Brain pericyte (primary cell): ENCODE data around the gene DPP6.

Source experiments
- DNase-seq: peaks from one replicate; pipeline ENCODE4 v3.0.0-alpha.2; 2012; ENCODE audit warnings: low read depth, low spot score

DPP6 gene

DNA sequence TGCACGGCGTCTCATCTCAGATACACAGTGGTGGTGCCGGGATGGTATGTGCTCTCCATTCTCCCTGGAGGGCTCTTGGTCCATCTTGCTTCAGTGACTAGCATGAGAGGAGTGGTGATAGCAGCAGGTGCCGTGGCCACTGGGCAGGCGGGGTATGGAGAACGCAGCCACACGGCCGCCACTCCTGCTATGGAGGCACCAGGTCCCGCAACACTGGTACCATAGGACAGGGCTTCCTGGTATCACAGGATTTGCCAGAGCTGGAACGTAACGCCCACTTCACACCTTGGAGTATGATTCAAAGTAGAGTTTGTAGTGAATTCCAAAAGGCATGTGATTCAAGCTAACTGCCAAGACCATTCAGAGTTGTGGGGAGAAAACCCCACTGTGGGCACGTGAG lies 284.1 kb downstream of the DPP6 start:
- DNase-seq: no peak

DNA sequence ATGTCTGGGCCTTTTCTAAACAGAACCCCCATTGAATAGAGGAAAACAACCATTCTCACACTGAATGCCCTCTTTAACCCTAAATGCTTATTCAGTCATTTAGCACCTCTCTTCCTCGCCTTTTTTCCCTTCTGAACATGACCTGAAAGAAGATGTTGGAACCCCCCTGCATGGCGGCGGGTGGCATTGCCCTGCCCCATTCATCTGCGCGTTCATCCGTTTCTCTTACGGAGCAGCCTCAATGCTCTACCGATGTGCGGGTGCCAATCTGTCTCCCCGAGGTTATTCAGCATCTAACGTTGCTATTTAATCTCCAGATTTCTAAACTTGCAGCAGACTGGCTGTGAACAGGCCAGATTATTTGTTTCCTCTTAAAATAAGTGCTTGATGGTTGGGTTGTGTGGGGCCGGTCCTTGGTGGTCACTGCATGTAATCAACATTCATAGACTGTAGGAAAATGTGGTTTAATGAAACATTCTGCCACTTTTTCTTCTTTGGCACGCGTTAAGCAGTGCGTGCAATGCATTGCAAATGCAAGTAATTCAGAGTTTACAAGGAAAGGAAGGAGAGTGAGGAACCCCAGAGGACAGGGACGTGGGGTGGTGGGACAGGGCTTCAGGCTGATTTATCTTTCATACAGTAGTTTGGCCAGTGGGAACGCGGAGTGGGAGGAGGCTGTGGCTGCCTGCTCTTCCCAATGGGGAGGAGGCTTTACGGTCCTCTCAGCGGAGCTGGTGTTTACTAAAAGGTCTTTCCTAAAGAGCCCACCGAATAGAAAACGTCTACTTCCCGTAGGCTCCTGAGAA lies 286.7 kb downstream of the DPP6 start:
- no peak for DNase-seq

DNA sequence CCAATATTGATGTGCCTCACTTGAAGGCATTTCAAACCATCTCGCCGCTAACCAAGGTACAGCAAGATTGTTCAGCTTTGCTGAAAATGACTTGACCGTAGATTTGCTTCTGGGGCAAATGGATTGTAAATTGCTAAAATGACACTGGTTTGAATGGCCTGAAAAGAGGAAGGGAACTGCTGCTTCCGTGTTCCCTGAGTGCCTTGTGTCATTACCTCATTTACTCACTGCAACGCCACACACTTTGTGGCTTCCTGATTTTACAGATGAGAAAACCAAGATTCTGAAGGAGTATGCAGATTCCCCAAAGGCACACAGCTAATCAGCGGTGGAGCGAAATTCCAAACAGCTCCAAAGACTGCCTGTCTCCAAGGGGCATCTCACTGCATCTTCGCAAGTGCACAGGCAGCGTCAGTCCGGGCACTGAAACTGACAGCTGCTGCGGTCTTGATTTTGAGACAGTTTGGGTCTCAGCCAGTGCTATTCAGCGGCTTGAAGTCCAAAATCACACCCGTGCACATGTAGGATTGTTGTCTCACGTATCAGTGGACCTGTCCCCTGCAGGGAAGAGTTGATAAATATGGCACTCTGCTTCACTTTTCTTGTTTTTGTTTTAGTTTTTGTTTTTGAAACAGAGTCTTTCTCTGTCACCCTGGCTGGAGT lies 290.9 kb downstream of the DPP6 start:
- DNase-seq: no peak

DNA sequence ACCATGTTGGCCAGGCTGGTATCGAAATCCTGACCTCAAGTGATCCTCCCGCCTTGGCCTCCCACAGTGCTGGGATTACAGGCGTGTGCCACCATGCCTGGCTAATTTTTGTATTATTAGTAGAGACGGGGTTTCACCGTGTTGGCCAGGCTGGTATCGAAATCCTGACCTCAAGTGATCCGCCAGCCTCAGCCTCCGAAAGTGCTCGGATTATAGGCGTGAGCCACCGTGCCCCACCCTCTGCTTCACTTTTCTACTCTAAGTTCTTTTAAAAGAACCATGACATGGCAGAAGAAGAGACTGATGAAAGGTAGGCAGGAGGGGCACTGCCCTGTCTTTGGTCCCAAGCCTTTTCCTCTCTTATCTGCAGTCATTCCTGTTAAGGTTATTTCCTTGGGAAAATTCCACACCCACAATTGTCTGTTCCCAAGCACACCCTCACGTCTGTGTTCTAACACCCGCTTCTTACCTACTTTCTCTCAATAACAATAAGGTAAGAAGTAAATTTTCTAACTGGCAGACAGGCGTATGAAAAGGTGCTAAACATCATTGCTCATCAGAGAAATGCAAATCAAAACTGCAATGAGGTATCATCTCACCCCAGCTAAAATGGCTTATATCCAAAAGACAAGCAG lies 291.7 kb downstream of the DPP6 start:
- DNase-seq: no peak

DNA sequence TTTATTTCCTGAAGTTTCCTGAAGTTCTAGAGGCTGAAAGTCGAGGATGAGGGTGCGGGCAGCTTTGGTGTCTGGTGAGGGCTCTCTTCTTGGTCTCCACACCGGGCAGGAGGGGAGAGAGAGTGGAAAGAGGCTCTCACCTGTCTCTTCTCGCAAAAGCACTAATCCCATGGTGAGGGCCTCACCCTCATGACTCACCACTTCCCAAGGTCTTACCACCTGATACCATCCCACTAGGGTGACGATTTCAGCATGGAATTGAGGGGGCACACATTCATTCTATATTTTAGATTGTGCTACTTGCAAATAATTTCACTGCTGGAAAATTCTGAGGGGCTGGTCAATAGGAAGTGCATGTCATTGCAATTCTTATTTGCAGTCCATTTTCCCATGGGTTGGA lies 292.9 kb downstream of the DPP6 start:
- no peak for DNase-seq

- DNase-seq: no peak
Observed at GRCh38 chr7:154347700-154348266, 295.6 kb downstream of the DPP6 start.

GRCh38 chr7:154350892-154351291 lies 298.7 kb downstream of the DPP6 start:
- DNase-seq: no peak

DNA sequence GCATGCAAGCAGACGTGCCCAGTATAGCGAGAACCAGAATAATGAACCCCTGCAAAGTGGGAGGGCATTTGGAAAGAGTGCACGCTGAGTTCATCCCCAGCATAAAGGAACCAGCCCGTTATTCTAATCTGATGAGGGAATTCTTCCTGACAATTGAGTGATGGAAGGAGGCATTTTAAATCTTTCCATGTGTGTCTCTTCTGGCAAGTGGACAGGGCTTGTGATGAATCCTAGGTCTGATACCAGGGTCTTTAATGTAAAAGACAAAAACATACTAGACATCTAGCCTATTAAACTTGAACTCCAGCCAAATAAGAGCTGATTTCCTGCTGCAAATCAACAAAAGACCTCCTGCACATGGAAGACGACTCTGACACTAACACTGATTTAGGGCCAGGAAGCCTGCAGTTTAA lies 301.2 kb downstream of the DPP6 start:
- DNase-seq: no peak

DNA sequence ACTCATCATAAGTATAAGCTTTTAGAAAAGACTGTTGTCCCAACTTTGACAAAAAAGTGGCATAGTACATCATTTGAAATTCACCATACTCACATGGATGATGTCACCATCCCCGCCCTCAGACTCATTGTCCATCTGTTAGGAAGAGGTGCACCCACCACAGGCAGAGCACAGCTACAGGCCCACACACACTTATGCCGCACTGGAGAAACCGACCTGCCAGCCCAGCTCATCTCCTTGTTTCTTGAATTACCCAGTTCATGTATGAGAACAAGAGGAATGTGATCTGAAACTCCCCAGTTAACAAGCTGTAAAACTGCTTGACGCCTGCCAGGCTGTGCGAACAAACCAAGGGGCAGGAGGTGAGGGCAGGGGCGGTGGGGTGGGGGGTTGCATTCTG lies 312.0 kb downstream of the DPP6 start:
- no peak for DNase-seq

DNA sequence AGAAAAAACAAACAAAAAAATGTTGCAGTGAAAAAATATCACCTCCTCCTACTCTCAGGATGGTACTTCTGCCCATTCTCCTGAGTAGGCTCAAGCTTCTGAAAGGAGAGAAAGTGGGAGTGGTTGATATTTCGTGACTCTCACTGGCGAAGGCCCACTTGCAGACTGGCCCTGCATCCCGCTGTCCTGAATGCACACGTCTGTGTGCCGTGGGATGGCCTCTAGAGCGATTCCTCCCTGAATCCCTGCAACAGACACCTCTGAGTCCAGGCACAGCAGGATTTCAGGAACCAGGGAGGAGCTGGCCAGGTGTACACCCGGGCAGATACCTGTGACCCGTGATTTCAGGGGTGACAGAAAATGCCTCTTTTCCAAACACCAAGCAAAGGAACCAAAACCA lies 319.2 kb downstream of the DPP6 start:
- no peak for DNase-seq

DNA sequence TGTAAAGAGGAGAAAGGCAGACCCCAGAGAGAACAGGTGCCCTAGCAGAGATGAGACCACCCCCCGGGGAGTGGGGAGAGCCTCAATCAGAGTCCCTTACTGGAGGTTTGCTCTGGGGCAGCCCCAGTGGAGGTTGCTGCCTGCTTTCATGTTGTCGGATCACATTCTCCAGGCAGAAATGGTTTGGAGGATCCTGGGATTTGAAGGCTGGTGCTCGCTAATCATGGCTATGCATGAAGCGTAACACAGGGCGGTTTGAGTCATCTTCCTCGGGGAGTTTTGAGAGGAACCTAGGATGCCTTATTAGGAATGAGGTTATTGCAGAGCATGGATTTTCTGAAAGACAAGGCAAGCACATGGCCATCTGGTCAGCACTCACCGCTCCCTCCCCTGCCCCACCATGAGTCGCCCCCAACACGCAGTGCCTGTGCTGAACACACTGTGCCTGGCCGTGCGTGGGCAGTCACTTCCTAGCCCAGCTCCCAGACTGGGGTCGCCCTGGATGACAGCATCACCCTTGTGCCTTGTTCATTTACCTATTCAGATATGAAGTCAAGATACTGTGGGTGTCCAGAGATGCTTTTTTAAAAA lies 319.9 kb downstream of the DPP6 start:
- DNase-seq: no peak

DNA sequence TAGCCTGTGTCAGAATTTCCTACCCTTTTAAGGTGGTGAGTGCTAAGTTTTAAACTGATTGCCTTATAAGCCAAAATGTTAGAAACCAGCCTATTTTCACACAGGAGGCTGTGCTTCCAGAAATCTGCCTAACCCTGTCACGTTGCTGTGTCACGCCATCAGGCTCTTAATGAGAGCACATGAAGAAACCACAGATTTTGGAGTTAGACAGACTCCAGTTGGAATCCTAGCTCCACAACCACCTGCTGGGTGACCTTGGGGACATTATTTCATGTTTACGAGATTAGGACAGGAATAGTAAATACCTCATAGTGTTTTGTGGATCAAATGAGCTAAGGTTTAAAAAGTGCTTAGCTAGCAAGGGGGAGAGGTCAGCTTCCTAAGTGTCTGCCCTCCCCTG lies 321.8 kb downstream of the DPP6 start:
- DNase-seq: no peak

- DNase-seq: no peak
Observed at GRCh38 chr7:154375956-154376355, 323.8 kb downstream of the DPP6 start.

DNA sequence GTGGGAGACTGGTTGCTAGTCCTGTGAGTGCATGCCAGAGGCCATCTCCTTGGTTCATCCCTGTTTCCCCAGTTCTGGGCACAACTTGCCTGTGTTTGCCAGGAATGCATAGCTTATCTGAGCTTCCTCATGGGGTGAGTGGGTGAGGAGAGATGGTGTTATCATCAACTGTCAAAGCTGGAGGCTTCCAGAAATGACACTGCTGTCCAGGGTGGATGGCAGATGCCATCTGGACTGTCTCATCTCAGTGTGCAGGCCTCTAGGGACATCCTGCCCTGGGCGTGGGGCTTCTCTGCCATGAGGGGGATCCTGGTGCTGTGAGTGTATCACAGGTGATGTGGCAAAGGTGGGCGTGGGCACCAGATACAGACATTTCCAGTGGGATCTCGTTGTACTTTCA lies 328.6 kb downstream of the DPP6 start:
- DNase-seq: no peak

GRCh38 chr7:154383045-154383444 lies 330.8 kb downstream of the DPP6 start:
- no peak for DNase-seq

- no peak for DNase-seq
Observed at GRCh38 chr7:154385214-154385613, 333.0 kb downstream of the DPP6 start.

DNA sequence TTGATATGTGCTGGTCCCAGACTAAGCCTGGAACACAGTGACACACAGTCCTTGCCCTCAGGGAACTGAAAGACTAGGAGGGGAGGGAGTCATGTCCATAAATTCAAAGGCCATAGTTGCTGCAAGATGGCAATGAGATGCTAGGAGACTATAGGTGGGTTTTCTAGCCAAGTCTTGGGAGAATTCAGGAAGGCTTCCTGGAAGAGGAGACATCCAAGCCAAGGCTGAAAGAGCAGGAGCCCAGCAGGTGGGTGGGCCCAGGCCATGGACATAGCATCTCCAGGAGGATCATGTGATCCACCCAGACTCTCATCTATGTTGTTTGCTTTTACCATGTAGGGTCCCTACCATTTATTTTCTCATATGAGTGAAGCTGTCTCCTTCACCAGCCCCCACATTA lies 335.1 kb downstream of the DPP6 start:
- no peak for DNase-seq

DNA sequence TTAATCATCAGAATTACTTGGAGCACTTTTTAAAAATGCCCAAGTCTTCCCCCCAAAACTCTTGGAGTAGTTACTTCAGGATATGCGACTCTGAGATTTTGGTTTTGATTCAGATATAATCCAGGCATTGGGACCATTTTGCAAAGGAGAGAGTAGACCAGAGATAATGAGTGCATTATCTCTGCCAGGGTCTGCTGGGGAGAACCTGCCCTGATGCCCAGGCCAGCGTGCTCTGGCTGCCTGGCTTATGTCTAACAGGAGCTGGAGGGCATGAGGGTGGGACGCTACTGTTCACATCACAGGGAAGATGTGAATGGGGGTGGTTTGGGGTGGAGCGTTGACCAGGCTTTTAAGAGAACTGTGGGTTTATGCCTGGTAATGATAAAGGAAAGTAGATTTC lies 336.2 kb downstream of the DPP6 start:
- DNase-seq: no peak

DNA sequence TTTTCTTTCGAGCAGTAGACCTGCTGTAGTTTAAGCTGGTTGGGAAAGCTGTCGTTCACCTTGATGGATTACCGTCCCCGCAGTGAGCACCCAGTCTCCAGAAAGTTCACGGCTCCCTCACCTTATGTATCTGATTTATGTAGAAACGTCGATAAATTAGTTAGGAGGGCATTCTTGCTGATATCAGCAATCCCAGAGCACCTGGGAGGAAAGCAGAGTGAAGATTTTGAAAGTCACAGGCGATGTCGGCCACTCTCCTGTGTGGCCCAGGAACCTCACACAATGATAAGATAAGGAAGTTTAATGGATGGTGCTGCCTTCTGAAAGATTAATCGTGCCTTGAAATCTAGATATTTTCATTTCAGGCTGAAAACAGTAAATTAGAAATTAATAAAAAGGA lies 336.8 kb downstream of the DPP6 start:
- no peak for DNase-seq

GRCh38 chr7:154390961-154391360 lies 338.8 kb downstream of the DPP6 start:
- no peak for DNase-seq

- DNase-seq: no peak
Observed at GRCh38 chr7:154394804-154395203, 342.6 kb downstream of the DPP6 start.

- DNase-seq: no peak
Observed at GRCh38 chr7:154406312-154406711, 354.1 kb downstream of the DPP6 start.
